ENCODE results near the gene CCDC183. TPM values are rescaled to one million over a fixed set of nuclear protein-coding genes. Genes with fewer than 3 reads are reported as not detected.
"Not testable (repeated sequence)": the region's sequence is repeated elsewhere in the genome, so short reads cannot be mapped to it uniquely, and the experiment has no call there.

Gene CCDC183
- total RNA-seq, 1 donor from 2014 or later: 0.59 TPM

GRCh38 chr9:136785565-136786355, 10.4 kb upstream of the CCDC183 start:
- DNase-seq: not testable (repeated sequence)

- no peak for DNase-seq
Observed at GRCh38 chr9:136786451-136786850, 9.7 kb upstream of the CCDC183 start.

DNA sequence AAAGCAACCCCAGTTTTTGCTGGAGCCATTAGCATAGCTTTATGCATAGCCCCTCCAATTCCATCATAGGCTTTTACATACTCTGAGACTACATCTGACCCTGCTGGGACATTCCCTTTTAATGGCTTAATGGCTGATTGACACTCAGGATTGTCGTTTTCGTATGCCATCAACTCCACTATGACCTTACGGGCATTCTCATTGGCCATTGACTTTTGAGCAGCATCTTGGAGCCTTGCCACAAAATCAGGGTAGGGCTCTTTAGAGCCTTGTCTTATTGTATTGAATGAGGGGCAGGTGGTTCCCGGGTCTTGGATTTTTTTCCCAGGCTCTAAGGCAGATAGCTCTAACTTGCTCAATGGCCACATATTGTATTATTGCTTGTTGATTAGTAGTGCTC, 9.2 kb upstream of the CCDC183 start:
- not testable (repeated sequence) for DNase-seq

DNA sequence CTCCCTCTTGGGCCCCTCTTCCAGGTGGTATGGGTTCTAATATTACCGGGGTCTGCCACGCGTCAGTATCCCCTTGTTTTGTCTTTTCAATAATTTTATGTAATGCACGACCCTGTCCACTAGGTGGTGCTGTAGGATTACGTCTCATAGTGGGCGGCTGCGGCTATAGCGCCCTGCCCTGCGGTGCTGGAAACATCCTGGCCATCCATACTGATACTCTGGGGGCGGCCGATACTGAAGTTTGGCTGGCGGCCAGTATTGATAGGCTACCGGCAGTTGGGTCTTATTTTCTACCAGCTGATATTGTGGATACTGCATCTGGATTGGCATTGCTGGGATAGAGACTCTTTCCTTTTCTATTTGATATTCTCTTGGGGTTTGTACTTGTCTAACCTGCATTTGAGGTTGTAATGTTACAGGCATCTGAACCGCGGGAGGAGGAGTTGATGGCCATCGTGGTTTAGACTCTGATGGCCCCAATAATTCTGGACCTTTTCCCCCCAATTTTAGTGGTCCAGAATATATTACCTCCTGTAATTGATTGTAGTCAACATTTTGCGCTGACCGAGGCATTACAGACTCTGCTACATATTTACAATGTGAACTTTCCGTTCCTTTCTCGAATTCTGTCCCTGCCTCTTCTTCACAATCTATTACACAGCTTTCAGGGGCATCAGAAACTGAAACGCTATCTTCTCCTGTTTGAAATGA, 8.3 kb upstream of the CCDC183 start:
- DNase-seq: peak; percentile 49

DNA sequence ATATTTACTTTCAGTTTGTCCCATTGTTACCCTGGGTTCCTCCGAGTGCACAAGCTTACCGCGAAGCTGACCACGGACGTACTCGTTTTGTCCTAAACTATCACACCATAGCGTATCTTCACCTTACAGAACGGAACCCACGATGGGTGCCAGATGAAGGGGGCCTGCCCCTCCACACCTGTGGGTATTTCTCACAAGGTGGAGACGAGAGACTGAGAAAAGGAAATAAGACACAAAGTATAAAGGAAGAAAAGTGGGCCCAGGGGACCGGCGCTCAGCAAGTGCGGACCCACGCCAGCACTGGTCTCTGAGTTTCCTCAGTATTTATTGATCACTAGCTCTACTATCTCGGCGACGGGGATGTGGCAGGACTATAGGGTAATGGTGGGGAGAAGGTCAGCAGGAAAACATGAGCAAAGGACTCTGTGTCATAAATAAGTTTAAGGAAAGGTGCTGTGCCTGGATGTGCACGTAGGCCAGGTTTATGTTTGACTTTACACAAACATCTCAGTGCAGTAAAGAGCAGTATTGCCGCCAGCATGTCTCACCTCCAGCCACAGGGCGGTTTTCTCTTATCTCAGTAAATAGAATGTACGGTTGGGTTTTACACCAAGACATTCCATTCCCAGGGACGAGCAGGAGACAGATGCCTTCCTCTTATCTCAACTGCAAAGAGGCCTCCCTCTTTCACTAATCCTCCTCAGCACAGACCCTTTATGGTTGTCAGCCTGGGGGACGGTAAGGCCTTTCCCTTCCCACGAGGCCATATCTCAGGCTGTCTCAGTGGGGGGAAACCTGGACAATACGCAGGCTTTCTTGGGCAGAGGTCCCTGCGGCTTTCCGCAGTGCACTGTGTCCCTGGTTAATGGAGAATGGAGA, 7.3 kb upstream of the CCDC183 start:
- not testable (repeated sequence) for DNase-seq

- DNase-seq: no peak
Observed at GRCh38 chr9:136789523-136789937, 6.6 kb upstream of the CCDC183 start.

DNA sequence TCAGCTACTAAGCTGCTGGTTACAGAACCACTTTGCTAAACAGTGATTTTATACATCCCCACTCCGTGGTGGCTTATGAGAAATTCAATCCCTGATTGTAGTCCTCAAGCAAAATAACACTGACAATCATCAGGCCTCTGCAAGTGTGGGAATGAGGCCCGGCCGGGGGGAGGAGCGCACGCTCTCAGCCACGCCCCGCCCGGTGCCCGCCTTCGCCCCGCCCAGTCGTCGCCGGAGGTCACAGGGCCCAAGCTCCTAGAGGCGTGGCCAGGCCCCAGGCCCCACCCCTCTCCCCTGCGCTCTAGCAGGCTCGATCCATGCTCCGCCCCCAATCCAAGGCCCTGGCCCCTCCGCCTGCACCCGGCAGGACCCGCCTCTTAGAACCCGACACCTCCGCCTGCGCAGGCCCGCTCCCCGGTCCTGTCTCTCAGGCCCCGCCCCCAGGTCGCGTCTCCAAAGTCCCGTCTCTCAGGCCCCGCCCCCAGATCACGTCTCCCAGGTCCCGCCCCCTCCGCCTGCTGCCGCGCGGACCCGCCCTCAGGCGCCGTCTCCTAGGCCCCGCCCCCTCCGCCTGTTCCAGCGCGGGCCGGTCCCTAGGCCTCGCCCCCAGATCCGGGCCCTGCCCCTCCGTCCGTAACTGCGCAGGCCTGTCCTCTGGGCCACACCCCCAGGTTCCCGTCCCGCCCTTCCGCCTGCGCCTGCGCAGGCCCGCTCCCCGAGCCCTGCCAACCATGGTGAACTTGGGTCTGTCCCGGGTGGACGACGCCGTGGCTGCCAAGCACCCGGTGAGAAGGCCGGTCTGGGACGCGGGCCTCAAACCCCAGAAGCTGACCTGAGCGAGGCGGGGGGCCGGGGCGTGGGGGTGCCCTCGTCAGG, 5.3 kb upstream of the CCDC183 start, which contains the start of gene TMEM141:
TMEM141 (plus strand) TSS at position 705 of the 876 bp plus-strand sequence; CDS start at position 732, 27 bp downstream.
- DNase-seq: peak; percentile 99

DNA sequence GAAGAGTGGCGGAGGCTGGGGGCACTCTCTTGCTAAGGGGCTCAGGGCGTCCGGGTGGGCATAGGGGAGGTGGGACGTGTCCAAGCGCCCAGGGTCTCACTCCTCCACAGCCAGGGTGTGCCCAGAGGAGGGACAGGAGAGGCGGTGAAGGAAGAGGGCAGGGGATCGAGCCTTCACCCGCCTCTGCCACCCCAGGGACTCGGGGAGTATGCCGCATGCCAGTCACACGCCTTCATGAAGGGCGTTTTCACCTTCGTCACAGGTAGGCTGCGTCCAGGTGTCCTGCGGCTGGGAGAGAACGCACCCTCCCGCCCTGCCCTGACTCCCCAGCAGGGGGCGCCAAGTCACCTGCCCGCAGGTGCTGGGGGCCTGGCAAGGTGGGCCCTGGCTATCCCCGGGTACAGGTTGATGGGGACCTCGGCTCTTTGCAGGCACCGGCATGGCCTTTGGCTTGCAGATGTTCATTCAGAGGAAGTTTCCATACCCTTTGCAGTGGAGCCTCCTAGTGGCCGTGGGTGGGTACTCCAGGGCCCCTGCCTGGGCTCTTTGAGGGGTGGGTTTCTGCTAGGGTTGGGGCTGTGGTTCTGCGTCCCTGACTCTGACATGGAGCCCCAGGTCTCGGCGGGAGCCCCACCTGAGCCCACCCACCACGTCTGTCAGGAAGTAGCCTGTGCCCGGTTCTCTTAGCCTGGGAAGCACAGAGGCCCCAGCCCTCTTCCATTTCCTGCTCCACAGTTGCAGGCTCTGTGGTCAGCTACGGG, 4.4 kb upstream of the CCDC183 start:
- no peak for DNase-seq

DNA sequence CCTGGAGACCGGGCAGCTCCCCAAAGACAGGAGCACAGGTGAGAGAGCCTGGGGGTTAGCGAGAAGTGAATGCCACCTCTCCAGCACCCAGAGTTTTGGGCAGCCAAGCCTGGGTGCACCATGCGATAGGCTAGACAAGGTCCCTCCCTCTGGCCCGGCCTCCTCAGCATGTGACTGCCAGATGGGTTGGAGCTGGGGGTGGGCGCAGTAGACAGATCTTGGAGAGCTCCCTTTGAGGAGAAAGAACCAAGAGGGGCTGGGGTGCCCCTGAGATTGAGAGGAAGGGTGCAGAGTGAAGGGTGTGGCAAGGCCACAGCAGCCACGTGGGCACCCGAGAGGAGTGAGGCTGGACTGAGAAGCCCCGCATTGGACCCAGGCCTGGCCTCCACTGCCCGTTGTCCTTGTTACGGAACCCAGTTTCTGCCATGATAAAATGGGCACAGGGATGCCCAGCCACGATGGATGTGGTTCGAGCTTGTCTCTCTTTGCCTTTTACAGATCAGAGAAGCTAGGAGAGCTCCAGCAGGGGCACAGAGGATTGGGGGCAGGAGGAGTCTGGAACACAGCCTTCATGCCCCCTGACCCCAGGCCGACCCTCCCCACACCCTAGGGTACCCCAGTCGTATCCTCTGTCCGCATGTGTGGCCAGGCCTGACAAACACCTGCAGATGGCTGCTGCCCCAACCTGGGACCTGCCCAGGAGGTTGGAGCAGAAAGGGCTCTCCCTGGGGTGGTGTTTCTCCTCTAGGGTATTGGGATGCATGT, 3.6 kb upstream of the CCDC183 start:
- DNase-seq: no peak

GRCh38 chr9:136793086-136793946, 2.8 kb upstream of the CCDC183 start:
- DNase-seq: no peak

GRCh38 chr9:136794281-136794999, 1.7 kb upstream of the CCDC183 start:
- DNase-seq: no peak

- no peak for DNase-seq
Observed at GRCh38 chr9:136795000-136795348, 1.2 kb upstream of the CCDC183 start.

DNA sequence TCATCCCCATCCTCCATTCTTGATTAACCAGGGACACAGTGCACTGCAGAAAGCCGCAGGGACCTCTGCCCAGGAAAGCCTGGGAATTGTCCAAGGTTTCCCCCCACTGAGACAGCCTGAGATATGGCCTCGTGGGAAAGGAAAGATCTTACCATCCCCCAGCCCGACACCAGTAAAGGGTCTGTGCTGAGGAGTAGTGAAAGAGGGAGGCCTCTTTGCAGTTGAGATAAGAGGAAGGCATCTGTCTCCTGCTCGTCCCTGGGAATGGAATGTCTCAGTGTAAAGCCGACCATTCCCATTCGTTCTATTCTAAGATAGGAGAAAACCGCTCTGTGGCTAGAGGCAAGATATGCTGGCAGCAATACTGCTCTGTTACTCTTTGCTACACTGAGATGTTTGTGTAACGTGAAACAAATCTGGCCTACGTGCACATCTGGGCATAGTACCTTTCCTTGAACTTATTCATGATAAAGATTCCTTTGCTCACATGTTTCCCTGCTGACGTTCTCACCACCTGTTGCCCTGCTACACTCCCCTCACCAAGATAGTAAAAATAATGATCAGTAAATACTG, 723 bp downstream of the CCDC183 start:
- not testable (repeated sequence) for DNase-seq

GRCh38 chr9:136798708-136799078, 2.6 kb downstream of the CCDC183 start:
- no peak for DNase-seq

GRCh38 chr9:136799079-136799853, 3.1 kb downstream of the CCDC183 start:
- no peak for DNase-seq

DNA sequence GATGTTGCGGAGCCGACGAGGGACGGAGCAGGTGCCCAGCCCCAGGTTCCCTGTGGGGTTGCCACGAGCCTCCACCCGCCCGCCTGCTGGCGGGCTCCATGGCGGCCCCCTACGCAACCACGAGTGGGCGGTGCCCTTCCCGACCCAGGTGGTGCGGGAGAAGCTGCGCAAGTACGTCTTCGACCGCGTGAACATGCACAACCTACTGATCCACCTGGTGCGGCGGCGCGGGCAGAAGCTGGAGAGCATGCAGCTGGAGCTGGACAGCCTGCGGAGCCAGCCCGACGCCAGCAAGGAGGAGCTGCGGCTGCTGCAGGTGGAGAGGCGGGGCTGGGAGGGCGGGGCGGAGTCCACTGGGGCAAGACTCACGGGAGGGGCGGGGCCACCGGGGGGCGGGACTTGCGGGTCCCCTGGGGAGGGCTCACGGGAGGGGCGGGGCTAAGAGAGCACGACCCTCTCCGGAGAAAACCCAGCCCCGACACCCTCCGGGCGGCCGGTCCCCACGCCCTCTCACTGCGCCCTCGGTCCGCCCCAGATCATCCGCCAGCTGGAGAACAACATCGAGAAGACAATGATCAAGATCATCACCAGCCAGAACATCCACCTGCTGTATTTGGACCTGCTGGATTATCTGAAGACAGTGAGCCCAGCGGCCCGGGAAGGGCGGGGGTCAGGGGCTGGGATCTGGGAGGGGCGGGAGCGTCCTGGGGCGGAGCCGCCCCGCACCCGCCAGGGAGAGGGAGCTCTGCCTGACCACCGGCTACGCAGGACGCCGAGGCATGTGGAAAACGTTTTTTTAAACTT, 3.9 kb downstream of the CCDC183 start:
- no peak for DNase-seq
